Cardiac fibroblast (primary cell): ENCODE results near the gene UBN2.
A peak's percentile ranks its signal among the peaks of the same experiment; 100 is the strongest.

Experiments
- DNase-seq, 2 donors: peaks; one replicate each; pipeline versions ENCODE4 v3.0.0 to v3.0.0-alpha.2; 2010; ENCODE audit warnings: low read depth in 2 of 2
- H3K4me3 ChIP-seq, 2 donors: replicated peaks in 1 of 2; 1 replicate in 1 of 2; 2 replicates in 1 of 2; pipeline ENCODE4 v1.5.1; 2011; ENCODE audit warnings: low read depth in 2 of 2, low read length in 2 of 2, mild to moderate bottlenecking in 2 of 2, moderate library complexity in 1 of 2
- TF ChIP-seq, protein P1 (sequence below): IDR thresholded peaks from one replicate; pipeline ENCODE4 v1.5.1; 2011; ENCODE audit warnings: low read depth, mild to moderate bottlenecking, low read length, inconsistent platforms

The UBN2 gene

DNA sequence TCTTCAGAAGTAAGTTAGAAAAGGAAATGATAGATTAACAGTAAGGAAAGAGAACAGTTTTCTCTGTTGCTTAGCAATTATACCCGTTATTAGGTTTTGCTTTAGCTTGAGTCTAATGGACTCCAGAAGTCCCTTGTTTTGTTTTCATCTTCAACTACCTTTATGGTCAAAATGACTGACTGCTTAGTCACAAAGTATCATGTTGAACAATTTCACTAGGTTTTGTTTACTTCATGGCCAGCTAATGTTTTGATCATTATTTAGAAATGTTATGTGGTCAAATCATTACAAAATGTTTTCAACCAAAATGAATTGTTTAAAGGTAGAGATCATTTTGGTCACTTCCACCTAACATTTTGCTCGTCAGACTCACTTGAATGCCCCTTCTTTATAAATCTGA is 1.9 kb downstream of the UBN2 start:
- DNase-seq, result peak in 1 of 2 donors; percentile 75
- TF ChIP-seq, protein P1, sequence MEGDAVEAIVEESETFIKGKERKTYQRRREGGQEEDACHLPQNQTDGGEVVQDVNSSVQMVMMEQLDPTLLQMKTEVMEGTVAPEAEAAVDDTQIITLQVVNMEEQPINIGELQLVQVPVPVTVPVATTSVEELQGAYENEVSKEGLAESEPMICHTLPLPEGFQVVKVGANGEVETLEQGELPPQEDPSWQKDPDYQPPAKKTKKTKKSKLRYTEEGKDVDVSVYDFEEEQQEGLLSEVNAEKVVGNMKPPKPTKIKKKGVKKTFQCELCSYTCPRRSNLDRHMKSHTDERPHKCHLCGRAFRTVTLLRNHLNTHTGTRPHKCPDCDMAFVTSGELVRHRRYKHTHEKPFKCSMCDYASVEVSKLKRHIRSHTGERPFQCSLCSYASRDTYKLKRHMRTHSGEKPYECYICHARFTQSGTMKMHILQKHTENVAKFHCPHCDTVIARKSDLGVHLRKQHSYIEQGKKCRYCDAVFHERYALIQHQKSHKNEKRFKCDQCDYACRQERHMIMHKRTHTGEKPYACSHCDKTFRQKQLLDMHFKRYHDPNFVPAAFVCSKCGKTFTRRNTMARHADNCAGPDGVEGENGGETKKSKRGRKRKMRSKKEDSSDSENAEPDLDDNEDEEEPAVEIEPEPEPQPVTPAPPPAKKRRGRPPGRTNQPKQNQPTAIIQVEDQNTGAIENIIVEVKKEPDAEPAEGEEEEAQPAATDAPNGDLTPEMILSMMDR, result no peak
- peak overlapping the region; percentile 78 to 97 for H3K4me3 ChIP-seq

DNA sequence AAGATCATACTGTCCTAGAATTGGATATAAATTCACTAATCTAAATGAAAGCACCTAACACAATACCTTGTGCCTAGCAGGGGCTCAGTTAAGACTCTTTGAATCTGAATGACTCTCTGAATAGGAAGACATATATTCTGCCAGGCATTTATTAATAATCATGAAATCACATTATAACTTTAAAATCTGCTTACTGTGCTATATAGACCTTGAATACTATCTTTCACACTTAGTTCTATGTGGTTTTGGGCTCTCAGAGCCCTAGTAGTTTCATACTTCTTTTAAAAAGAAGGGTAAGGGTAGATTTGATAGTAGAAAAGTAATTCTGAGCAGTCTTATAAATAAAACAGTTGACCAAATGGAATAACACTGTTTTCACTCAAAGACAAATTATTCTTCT is 10.2 kb downstream of the UBN2 start:
- TF ChIP-seq, protein P1, result no peak
- no peak for DNase-seq
- H3K4me3 ChIP-seq, result no peak overlapping the region

GRCh38 chr7:139242741-139243281 is 11.8 kb downstream of the UBN2 start:
- peak; percentile 59 to 73 for DNase-seq
- no peak overlapping the region for H3K4me3 ChIP-seq
- TF ChIP-seq, protein P1, result no peak

GRCh38 chr7:139245401-139245800 is 14.4 kb downstream of the UBN2 start:
- DNase-seq, result no peak
- TF ChIP-seq, protein P1, result no peak
- H3K4me3 ChIP-seq, result no peak overlapping the region

DNA sequence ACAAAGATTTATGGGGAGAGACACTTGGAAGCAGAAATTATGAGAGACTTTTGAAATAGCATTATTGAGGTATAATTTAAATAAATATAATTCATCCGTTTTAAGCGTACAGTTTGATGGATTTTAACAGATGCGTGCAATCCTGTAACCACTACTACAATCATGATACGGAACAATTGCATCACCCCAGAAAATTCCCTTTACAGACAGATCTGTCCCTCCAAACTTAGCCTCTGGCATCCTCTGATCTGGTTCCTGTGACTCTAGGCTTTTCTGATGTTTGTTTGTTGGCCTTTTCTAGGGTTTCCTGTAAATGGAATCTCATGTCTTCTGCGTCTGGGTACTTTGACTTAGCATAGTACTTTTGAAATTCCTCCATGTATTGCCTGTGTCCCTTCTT is 15.5 kb downstream of the UBN2 start:
- DNase-seq, result no peak
- TF ChIP-seq, protein P1, result no peak
- no peak overlapping the region for H3K4me3 ChIP-seq

DNA sequence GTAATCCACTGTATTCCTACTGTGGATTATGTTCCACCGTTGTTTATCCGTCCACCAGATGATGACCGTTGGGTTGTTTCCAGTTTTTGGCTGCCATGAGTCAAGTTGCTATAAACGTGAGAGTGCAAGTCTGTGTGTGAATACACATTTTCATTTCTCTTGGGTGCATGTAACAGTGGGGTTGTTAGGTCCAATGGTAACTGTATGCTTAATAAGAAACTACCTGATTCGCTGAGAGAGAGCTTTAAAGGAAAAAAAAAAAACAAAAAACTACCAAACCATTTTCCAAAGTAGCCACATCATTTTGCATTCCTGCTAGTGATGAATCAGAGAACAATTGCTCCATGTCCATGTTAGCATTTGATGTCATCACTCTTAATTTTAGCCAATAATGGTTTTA is 15.9 kb downstream of the UBN2 start:
- peak; percentile 54 to 88 for DNase-seq
- H3K4me3 ChIP-seq, result no peak overlapping the region
- TF ChIP-seq, protein P1, result no peak
